Neural crest cell (in vitro differentiated cells): ENCODE results near the gene NFASC. TPM values are rescaled to one million over a fixed set of nuclear protein-coding genes. Genes with fewer than 3 reads are reported as not detected.

Experiments
- DNase-seq: peaks from one replicate; pipeline ENCODE4 v3.0.0; 2021; ENCODE audit warnings: low read depth, mixed read lengths, low spot score
- H3K27ac Mint-ChIP-seq: one replicate; pipeline ENCODE4 v1.8.0; 2021; ENCODE audit warnings: mild to moderate bottlenecking, mixed read lengths; ENCODE audit not compliant: unreplicated experiment
- H3K27me3 Mint-ChIP-seq: 2 replicates; pipeline ENCODE4 v1.8.0; 2021; ENCODE audit warnings: low read depth, mild to moderate bottlenecking, mixed read lengths
- H3K36me3 Mint-ChIP-seq: 2 replicates; pipeline ENCODE4 v1.8.0; 2021; ENCODE audit warnings: low read depth, mild to moderate bottlenecking, mixed read lengths
- H3K4me1 Mint-ChIP-seq: 2 replicates; pipeline ENCODE4 v1.8.0; 2021; ENCODE audit warnings: mixed read lengths
- H3K4me3 Mint-ChIP-seq: one replicate; pipeline ENCODE4 v1.8.0; 2021; ENCODE audit warnings: mild to moderate bottlenecking, mixed read lengths
- H3K9me3 Mint-ChIP-seq: 2 replicates; pipeline ENCODE4 v1.8.0; 2021; ENCODE audit warnings: mixed read lengths
- CTCF ChIP-seq: fragments of 200-600 bp; sonication (generic); conservative IDR thresholded peaks from 2 replicates; pipeline ENCODE4 v1.5.0; 2021; ENCODE audit warnings: antibody characterized with exemption, mild to moderate bottlenecking
- total RNA-seq: library from RNA; stranded (reverse); gene quantifications from 2 replicates; pipeline ENCODE4 v1.2.1, GENCODE V29; 2021

The NFASC gene
- total RNA-seq, 1 donor from 2014 or later = 12.9 TPM

- no peak for TF ChIP-seq CTCF
- no peak overlapping the region for H3K4me3 Mint-ChIP-seq
- no peak for DNase-seq
- H3K27me3 Mint-ChIP-seq = peaks cover 11% of the 10 kb centered on the region
- H3K36me3 Mint-ChIP-seq = no peaks in the 10 kb centered on the region
- H3K4me1 Mint-ChIP-seq = peaks cover 24% of the 10 kb centered on the region
- H3K27ac Mint-ChIP-seq = no peak overlapping the region
- H3K9me3 Mint-ChIP-seq = no peaks in the 10 kb centered on the region
Observed at GRCh38 chr1:205025239-205025638, 154.6 kb downstream of the NFASC start.

- H3K27me3 Mint-ChIP-seq = peaks cover 17% of the 10 kb centered on the region
- H3K4me3 Mint-ChIP-seq = no peak overlapping the region
- H3K27ac Mint-ChIP-seq = no peak overlapping the region
- TF ChIP-seq CTCF = no peak
- no peaks in the 10 kb centered on the region for H3K9me3 Mint-ChIP-seq
- H3K4me1 Mint-ChIP-seq = peaks cover 34% of the 10 kb centered on the region
- no peaks in the 10 kb centered on the region for H3K36me3 Mint-ChIP-seq
- no peak for DNase-seq
Observed at GRCh38 chr1:205026181-205026580, 155.5 kb downstream of the NFASC start.

- peaks cover 42% of the 10 kb centered on the region for H3K4me1 Mint-ChIP-seq
- H3K4me3 Mint-ChIP-seq = no peak overlapping the region
- peaks cover 17% of the 10 kb centered on the region for H3K27me3 Mint-ChIP-seq
- H3K9me3 Mint-ChIP-seq = no peaks in the 10 kb centered on the region
- H3K27ac Mint-ChIP-seq = no peak overlapping the region
- no peaks in the 10 kb centered on the region for H3K36me3 Mint-ChIP-seq
- no peak for TF ChIP-seq CTCF
- no peak for DNase-seq
Observed at GRCh38 chr1:205028390-205028789, 157.7 kb downstream of the NFASC start.

- H3K4me3 Mint-ChIP-seq = no peak overlapping the region
- no peak for DNase-seq
- peaks cover 17% of the 10 kb centered on the region for H3K27me3 Mint-ChIP-seq
- H3K9me3 Mint-ChIP-seq = no peaks in the 10 kb centered on the region
- H3K27ac Mint-ChIP-seq = no peak overlapping the region
- no peak for TF ChIP-seq CTCF
- H3K36me3 Mint-ChIP-seq = no peaks in the 10 kb centered on the region
- H3K4me1 Mint-ChIP-seq = peaks cover 42% of the 10 kb centered on the region
Observed at GRCh38 chr1:205028924-205029323, 158.3 kb downstream of the NFASC start.

- H3K27me3 Mint-ChIP-seq = peaks cover 15% of the 10 kb centered on the region
- DNase-seq = no peak
- H3K9me3 Mint-ChIP-seq = no peaks in the 10 kb centered on the region
- no peaks in the 10 kb centered on the region for H3K36me3 Mint-ChIP-seq
- peaks cover 40% of the 10 kb centered on the region for H3K4me1 Mint-ChIP-seq
- H3K27ac Mint-ChIP-seq = peak overlapping the region; percentile 59
- H3K4me3 Mint-ChIP-seq = no peak overlapping the region
- TF ChIP-seq CTCF = no peak
Observed at GRCh38 chr1:205030241-205030640, 159.6 kb downstream of the NFASC start.

GRCh38 chr1:205030896-205031295 is 160.2 kb downstream of the NFASC start:
- peaks cover 34% of the 10 kb centered on the region for H3K4me1 Mint-ChIP-seq
- H3K4me3 Mint-ChIP-seq = no peak overlapping the region
- H3K27ac Mint-ChIP-seq = peak overlapping the region; percentile 13
- TF ChIP-seq CTCF = no peak
- no peaks in the 10 kb centered on the region for H3K9me3 Mint-ChIP-seq
- peaks cover 14% of the 10 kb centered on the region for H3K27me3 Mint-ChIP-seq
- peak; percentile 17 for DNase-seq
- H3K36me3 Mint-ChIP-seq = no peaks in the 10 kb centered on the region
